K562 (cell line): ENCODE results near the gene SIRT2. TPM values are rescaled to one million over a fixed set of nuclear protein-coding genes. Genes with fewer than 3 reads are reported as not detected.

Experiments
- ASH1L ChIP-seq: fragments of 450-650 bp; IDR thresholded peaks from 2 replicates; pipeline ENCODE4 v1.6.1; 2018; ENCODE audit warnings: borderline replicate concordance, mild to moderate bottlenecking, low read depth; ENCODE audit not compliant: partially characterized antibody
- CAMTA2 ChIP-seq: fragments of 250-450 bp; sonication (Bioruptor Pico); conservative IDR thresholded peaks from 2 replicates; pipeline ENCODE4 v1.5.1; 2022
- CCAR2 ChIP-seq: fragments of 200-400 bp; formaldehyde crosslinking; IDR thresholded peaks from 2 replicates; pipeline ENCODE4 v1.6.1; 2017; ENCODE audit warnings: mild to moderate bottlenecking, low read depth, low read length
- GABPB2 ChIP-seq: fragments of 250-450 bp; sonication (Bioruptor Pico); conservative IDR thresholded peaks from 2 replicates; pipeline ENCODE4 v1.5.1; 2021; ENCODE audit warnings: mild to moderate bottlenecking
- HOXB6 ChIP-seq: fragments of 250-450 bp; sonication (Bioruptor Pico); IDR thresholded peaks from 2 replicates; pipeline ENCODE4 v1.5.1; 2022; ENCODE audit warnings: mild to moderate bottlenecking, borderline replicate concordance
- KLF13 ChIP-seq: fragments of 450-650 bp; IDR thresholded peaks from 2 replicates; pipeline ENCODE4 v1.6.1; 2016; ENCODE audit warnings: missing genetic modification characterization, low read depth, mild to moderate bottlenecking, missing compliant biosample characterization, moderate library complexity, borderline replicate concordance
- MAFF ChIP-seq: IDR thresholded peaks from 2 replicates; pipeline ENCODE4 v1.6.1; 2012; ENCODE audit warnings: low read length, improper control_type of control experiment
- NELFE ChIP-seq: IDR thresholded peaks from 2 replicates; pipeline ENCODE4 v1.6.1; 2011; ENCODE audit warnings: mild to moderate bottlenecking; ENCODE audit not compliant: insufficient read depth, insufficient read length
- NR3C1 ChIP-seq: sonication (generic); formaldehyde crosslinking; IDR thresholded peaks from 2 replicates; pipeline ENCODE4 v1.8.1; 2022; ENCODE audit warnings: missing genetic modification reagents
- PYGO2 ChIP-seq: fragments of 450-650 bp; IDR thresholded peaks from 2 replicates; pipeline ENCODE4 v1.6.1; 2016; ENCODE audit warnings: mild to moderate bottlenecking, missing genetic modification characterization, moderate library complexity, missing compliant biosample characterization
- RAD21 ChIP-seq, 2 experiments: fragments of 250-450 bp in 1 of 2; fragments of 450-650 bp in 1 of 2; sonication (Bioruptor Pico) in 1 of 2; formaldehyde crosslinking in 1 of 2; IDR thresholded peaks in 1 of 2; conservative IDR thresholded peaks in 1 of 2; 2 replicates each; pipeline versions ENCODE4 v1.4.0 to v1.8.0; 2020 to 2022; ENCODE audit warnings: mild to moderate bottlenecking in 2 of 2, moderate library complexity in 1 of 2
- RBM22 ChIP-seq: fragments of 200-400 bp; formaldehyde crosslinking; IDR thresholded peaks from 2 replicates; pipeline ENCODE4 v1.6.1; 2018; ENCODE audit warnings: low read length, low read depth; ENCODE audit not compliant: poor library complexity, severe bottlenecking
- RUNX1 ChIP-seq: sonication (generic); IDR thresholded peaks from 2 replicates; pipeline ENCODE4 v1.6.1; 2016; ENCODE audit warnings: antibody characterized with exemption, low read depth
- SIN3A ChIP-seq, 2 experiments: fragments of 150-350 bp in 1 of 2; IDR thresholded peaks; 2 replicates each; pipeline ENCODE4 v1.6.1; 2011 to 2016; ENCODE audit warnings: borderline replicate concordance in 2 of 2, low read depth in 2 of 2, low read length in 2 of 2, mild to moderate bottlenecking in 2 of 2, moderate library complexity in 2 of 2; ENCODE audit not compliant: control insufficient read depth in 1 of 2
- TAF9B ChIP-seq: fragments of 450-650 bp; IDR thresholded peaks from 2 replicates; pipeline ENCODE4 v1.6.1; 2018; ENCODE audit warnings: mild to moderate bottlenecking; ENCODE audit not compliant: partially characterized antibody
- ZBTB1 ChIP-seq: sonication (generic); formaldehyde crosslinking; IDR thresholded peaks from 2 replicates; pipeline ENCODE4 v1.8.1; 2023; ENCODE audit warnings: missing genetic modification reagents, low read depth, mild to moderate bottlenecking, borderline replicate concordance
- ZKSCAN1 ChIP-seq: fragments of 150-350 bp; IDR thresholded peaks from 2 replicates; pipeline ENCODE4 v1.6.1; 2016; ENCODE audit warnings: low read depth, low read length
- ZNF431 ChIP-seq: sonication (generic); formaldehyde crosslinking; IDR thresholded peaks from 2 replicates; pipeline ENCODE4 v1.8.0; 2022; ENCODE audit warnings: mild to moderate bottlenecking, missing genetic modification reagents
- ZNF57 ChIP-seq: fragments of 450-650 bp; formaldehyde crosslinking; IDR thresholded peaks from 2 replicates; pipeline ENCODE4 v1.4.0; 2020; ENCODE audit warnings: mild to moderate bottlenecking, moderate library complexity
- ZNF707 ChIP-seq: fragments of 250-450 bp; sonication (Bioruptor Pico); conservative IDR thresholded peaks from 2 replicates; pipeline ENCODE4 v1.8.0; 2022; ENCODE audit warnings: inconsistent platforms, mild to moderate bottlenecking, moderate library complexity
- polyA plus RNA-seq, 8 experiments: library from polyadenylated mRNA; depleted of rRNA in 4 of 8; stranded (reverse) in 5 of 8; unstranded in 3 of 8; fragments of >200 nt; fragmentation: Nextera tagmentation in 2 of 8; fragmentation: Illumina TruSeq in 1 of 8; extraction: Ambion mirVana in 2 of 8; extraction: Trizol in 1 of 8; gene quantifications; 2 replicates each; pipeline versions ENCODE4 v1.2.1 to v1.2.3, GENCODE V29; 2011 to 2014; ENCODE audit warnings: inconsistent platforms in 1 of 8, missing spikeins in 1 of 8
- total RNA-seq, 7 experiments: library from RNA; depleted of rRNA in 6 of 7; stranded (reverse); fragments of >200 nt in 6 of 7; fragmentation: Illumina TruSeq in 2 of 7; extraction: Trizol in 2 of 7; gene quantifications; 2 replicates each; pipeline versions ENCODE4 v1.2.1 to v1.2.3, GENCODE V29; 2011 to 2021; ENCODE audit warnings: low replicate concordance in 1 of 7
- TF ChIP-seq, protein P1 (sequence below): IDR thresholded peaks from 3 replicates; pipeline ENCODE4 v1.6.1; 2011; ENCODE audit warnings: borderline replicate concordance, mild to moderate bottlenecking, moderate library complexity; ENCODE audit not compliant: insufficient read length; ENCODE audit errors: extremely low read depth
- TF ChIP-seq, protein P2 (sequence below): fragments of 450-650 bp; IDR thresholded peaks from 2 replicates; pipeline ENCODE4 v1.6.1; 2017; ENCODE audit warnings: mild to moderate bottlenecking, moderate library complexity

The SIRT2 gene
- total and polyA plus RNA-seq, 9 of the 15 experiments (the other 6 are each of a cell fraction or from before 2014, with no cell fraction given) = 2.3 to 35.2 (median 22.9) TPM

DNA sequence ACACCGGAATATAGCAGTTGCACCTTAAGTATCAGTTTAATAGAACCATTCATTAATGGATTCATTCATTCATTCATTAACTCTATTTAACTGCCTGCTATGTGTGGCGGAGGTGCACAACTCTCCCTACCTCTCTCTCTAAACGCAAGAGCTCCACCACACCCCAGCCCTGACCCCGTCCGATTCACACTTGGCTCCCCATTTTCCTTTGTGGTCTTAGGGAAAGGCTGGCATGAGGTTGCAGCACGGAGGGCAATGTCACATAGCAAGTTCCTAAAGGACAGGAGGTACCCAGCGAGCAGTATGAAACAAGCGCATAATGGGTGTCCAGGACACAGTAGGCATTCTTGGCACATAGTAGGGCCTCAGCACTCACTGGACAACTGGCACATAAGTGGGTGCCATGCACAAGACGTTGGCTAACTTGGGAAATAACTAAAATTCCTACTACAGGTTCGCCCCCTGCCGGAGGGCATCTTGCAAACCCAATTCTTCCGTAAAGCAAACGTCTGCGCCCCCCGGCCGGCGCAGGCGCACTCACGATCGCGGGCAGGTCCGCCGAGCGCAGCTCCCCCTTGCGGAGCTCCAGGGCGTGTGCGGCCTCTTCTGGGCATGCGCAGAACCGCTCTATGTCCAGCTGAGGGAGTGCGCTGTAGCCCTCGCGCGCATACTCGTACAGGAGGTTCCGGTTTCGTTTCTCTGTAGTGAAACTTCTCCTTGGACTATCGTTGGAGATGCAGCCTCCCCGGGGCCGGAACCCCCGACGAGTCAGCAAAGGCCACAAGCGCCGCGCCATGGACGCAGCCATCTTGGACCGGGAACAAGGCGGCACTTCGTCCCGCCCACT, 30.7 kb upstream of the SIRT2 start, which contains the start of gene SARS2 (continued):
- TF ChIP-seq NELFE (no peak), KLF13 (tag) (0 out of 2 replicates have a peak, but pooled peaks have one; percentile 48), PYGO2 (tag) (no peak), ASH1L (no peak), ZNF431 (CRISPR knock-in tag) (no peak), ZBTB1 (CRISPR knock-in tag) (no peak), SIN3A (IDR thresholded peaks at IDR 0.05; ENCODE audit: borderline replicate concordance in 2 of 2, control insufficient read depth in 1 of 2, low read depth in 2 of 2, low read length in 2 of 2) (peak; percentile 24 to 88; a peak in 3 of 4 replicates), RAD21 (CRISPR knock-in tag; conservative IDR thresholded peaks at IDR 0.05 in 1 of 2, IDR thresholded peaks at IDR 0.05 in 1 of 2) (peak; percentile 81 to 83), RUNX1 (no peak), ZKSCAN1 (peak; percentile 100), ZNF57 (CRISPR knock-in tag) (no peak), MAFF (no peak), CAMTA2 (no peak), CCAR2 (no peak), ZNF707 (CRISPR knock-in tag) (peak; percentile 72; the same call in 1 of the 2 replicates), RBM22 (no peak), TAF9B (peak; percentile 87), NR3C1 (CRISPR knock-in tag) (no peak), GABPB2 (CRISPR knock-in tag) (no peak), HOXB6 (CRISPR knock-in tag) (no peak)
- TF ChIP-seq, protein P1, sequence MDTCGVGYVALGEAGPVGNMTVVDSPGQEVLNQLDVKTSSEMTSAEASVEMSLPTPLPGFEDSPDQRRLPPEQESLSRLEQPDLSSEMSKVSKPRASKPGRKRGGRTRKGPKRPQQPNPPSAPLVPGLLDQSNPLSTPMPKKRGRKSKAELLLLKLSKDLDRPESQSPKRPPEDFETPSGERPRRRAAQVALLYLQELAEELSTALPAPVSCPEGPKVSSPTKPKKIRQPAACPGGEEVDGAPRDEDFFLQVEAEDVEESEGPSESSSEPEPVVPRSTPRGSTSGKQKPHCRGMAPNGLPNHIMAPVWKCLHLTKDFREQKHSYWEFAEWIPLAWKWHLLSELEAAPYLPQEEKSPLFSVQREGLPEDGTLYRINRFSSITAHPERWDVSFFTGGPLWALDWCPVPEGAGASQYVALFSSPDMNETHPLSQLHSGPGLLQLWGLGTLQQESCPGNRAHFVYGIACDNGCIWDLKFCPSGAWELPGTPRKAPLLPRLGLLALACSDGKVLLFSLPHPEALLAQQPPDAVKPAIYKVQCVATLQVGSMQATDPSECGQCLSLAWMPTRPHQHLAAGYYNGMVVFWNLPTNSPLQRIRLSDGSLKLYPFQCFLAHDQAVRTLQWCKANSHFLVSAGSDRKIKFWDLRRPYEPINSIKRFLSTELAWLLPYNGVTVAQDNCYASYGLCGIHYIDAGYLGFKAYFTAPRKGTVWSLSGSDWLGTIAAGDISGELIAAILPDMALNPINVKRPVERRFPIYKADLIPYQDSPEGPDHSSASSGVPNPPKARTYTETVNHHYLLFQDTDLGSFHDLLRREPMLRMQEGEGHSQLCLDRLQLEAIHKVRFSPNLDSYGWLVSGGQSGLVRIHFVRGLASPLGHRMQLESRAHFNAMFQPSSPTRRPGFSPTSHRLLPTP = no peak
- TF ChIP-seq, protein P2, sequence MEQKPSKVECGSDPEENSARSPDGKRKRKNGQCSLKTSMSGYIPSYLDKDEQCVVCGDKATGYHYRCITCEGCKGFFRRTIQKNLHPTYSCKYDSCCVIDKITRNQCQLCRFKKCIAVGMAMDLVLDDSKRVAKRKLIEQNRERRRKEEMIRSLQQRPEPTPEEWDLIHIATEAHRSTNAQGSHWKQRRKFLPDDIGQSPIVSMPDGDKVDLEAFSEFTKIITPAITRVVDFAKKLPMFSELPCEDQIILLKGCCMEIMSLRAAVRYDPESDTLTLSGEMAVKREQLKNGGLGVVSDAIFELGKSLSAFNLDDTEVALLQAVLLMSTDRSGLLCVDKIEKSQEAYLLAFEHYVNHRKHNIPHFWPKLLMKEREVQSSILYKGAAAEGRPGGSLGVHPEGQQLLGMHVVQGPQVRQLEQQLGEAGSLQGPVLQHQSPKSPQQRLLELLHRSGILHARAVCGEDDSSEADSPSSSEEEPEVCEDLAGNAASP = no peak
